VCaP (cell line): ENCODE measurements around the gene TFCP2L1.
A peak's percentile ranks its signal among the peaks of the same experiment; 100 is the strongest.

Experiments
- H3K27ac ChIP-seq: fragments of 450-650 bp; 2 replicates; pipeline ENCODE4 v1.5.1; 2017
- TF ChIP-seq, protein P1 (sequence below): fragments of 450-650 bp; conservative IDR thresholded peaks from 2 replicates; pipeline ENCODE4 v1.5.1; 2017; ENCODE audit warnings: mild to moderate bottlenecking, moderate library complexity

Gene TFCP2L1

DNA sequence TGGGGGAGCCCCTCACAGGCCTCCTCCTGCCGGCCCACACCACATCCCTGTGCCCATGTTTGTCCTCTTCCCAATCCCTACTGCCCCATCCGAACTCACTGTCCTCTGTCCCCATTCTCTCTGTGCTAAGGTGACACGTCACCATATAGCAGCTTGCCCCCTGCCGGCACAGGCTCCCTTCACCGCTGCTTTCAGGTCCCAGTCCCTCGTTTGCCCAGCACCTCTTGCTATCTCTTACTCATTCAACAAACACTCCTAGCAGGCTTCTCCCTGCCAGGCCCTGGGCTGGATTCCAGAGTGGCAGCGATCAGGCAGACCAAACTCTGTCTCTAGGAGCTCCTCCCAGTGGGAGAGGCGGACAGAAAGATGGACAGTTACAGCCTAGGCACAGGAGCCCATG, 74.3 kb downstream of the TFCP2L1 start:
- peak overlapping the region; percentile 74 for H3K27ac ChIP-seq
- TF ChIP-seq, protein P1, sequence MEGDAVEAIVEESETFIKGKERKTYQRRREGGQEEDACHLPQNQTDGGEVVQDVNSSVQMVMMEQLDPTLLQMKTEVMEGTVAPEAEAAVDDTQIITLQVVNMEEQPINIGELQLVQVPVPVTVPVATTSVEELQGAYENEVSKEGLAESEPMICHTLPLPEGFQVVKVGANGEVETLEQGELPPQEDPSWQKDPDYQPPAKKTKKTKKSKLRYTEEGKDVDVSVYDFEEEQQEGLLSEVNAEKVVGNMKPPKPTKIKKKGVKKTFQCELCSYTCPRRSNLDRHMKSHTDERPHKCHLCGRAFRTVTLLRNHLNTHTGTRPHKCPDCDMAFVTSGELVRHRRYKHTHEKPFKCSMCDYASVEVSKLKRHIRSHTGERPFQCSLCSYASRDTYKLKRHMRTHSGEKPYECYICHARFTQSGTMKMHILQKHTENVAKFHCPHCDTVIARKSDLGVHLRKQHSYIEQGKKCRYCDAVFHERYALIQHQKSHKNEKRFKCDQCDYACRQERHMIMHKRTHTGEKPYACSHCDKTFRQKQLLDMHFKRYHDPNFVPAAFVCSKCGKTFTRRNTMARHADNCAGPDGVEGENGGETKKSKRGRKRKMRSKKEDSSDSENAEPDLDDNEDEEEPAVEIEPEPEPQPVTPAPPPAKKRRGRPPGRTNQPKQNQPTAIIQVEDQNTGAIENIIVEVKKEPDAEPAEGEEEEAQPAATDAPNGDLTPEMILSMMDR = no peak

DNA sequence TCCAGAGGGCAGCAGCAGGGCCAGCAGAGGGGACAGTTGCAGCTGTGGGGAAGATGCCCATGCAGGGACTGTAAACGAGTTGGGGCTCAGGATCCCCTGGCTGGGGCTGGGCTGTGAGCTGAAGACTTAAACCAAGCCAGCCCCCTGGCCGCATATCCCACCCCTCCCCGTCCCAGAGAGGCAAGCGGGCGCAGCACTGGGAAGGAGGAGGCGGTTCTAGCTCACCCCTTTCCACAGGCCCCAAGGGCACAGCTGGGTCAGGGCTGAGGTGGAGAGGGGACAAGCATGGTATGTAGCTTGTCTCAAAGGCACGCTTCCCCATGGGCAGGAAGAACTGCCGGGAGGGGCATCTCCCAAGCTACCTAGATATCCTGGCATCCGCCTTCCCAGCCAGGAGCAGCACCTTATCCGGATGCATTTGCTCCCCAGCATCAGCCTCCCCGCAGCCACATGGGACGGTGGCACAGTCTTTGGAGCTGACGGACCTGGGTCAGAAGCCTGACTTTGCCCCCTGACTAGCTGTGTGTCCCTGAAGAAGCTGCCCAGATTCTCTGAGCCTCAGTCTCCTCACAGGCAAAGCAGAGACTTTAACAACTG, 75.9 kb downstream of the TFCP2L1 start:
- no peak overlapping the region for H3K27ac ChIP-seq
- TF ChIP-seq, protein P1 = no peak

DNA sequence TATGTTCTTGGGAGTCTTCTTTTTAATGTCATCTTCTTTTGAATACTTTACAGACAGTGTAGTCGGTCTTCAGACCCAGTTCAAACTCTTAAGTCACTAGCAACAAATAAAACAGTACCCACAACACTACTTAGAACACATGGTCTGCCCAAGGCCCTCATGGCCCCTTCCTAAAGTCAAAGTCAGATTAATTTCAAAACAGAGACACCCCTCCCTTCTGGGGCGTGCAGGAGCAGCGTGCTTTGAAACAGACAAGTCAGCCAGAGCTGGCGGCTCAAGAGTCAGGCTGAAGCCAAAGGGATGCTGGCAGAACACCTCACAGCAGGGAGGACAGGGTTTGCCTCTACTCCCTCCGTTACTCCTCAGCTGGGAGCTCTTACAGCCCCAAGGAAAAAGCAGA, 77.5 kb downstream of the TFCP2L1 start:
- no peak overlapping the region for H3K27ac ChIP-seq
- TF ChIP-seq, protein P1 = no peak

DNA sequence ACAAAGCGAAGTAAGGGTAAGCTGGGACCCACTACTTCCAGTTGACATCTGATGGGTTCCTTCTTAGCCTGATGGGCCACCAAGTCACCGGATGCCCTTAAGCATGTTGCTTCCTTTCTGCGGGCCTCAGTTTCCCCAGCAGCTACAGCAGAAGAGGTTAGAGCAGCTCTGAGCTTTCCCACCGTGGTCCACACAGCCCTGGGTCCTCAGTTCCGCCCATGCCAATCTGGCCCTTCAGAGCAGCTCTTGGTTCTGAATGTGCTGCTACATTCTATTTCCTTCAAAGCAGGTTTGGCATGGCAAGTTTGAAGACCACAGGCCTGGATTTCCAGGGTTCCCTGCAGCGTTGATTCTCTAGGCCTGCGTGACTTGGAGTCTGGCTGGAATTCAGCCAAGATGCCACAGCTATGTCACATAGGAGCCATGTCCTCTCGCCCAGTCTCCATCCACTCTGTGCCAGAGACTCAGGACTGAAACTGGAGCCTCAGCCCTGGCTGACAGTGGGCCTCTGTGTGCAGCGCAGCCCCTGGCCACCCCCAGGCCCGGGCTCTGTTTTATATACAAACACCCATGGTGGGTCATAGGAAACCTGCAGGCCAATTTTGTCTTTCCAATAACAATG, 79.6 kb downstream of the TFCP2L1 start:
- H3K27ac ChIP-seq = no peak overlapping the region
- TF ChIP-seq, protein P1 = no peak

DNA sequence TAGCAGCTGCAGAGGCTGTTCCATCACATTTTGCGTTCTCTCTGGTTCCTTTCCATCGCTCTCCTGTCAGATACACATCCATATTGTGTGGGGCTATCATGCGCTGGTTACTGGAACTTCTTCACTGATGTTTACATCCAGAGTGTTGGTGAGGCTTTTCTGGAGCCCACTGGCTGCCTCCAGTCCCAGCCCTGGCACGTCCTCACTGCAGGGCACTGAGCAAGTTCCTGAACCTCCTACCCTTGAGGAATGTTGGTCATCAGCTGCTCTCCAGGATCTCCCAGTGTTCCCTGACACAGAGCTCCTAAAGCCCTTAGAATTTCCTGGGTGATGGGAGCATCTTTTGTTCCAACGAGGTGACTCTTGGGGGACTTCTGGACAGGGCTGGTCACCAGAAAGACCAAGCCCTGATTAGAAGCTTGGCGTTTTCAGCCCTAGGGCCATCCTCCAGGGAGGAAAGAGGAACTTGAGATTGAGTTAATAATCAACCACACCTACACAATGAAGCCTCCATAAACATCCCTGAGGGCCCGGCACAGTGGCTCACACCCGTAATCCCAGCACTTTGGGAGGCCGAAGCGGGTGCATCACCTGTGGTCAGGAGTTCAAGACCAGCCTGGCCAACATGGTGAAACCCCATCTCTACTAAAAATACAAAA, 81.3 kb downstream of the TFCP2L1 start:
- TF ChIP-seq, protein P1 = no peak
- H3K27ac ChIP-seq = no peak overlapping the region

DNA sequence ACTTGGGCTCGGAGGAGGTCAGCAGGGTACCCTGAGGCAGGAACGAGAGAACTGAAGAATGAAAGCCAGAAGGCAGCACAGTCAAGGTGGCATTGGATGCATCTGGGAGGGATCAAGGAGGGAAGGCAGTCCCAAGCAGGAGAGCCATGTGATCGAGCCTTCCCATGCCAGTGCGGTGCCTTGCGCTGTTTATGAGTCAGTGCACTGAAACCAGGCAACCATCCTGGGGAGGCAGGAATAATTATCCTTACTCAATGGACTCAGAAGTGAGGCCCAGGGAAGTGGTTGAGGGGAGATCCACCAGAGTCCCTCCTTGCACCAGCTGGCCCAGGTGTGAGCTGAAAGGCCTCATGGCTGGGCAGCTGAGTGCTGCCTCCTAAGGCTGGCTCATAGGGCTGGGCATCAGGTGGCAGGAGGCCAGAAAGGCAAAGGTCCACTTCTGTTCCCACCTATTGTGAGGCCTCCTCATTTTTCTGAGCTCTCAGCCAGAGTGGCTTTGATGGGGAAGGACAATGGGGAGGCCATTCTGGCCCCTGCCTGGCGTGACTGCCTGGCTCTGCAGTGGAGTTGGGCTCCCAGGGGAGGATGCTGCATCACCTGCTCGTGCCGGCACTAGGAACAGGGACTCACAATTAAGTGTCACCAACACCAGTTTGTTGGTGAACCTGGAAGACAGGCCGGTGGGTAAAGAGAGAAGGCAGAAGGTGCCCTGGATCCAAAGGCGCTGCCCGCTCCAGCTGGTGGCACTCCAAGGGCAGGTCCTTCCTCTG, 82.3 kb downstream of the TFCP2L1 start:
- TF ChIP-seq, protein P1 = no peak
- H3K27ac ChIP-seq = no peak overlapping the region

DNA sequence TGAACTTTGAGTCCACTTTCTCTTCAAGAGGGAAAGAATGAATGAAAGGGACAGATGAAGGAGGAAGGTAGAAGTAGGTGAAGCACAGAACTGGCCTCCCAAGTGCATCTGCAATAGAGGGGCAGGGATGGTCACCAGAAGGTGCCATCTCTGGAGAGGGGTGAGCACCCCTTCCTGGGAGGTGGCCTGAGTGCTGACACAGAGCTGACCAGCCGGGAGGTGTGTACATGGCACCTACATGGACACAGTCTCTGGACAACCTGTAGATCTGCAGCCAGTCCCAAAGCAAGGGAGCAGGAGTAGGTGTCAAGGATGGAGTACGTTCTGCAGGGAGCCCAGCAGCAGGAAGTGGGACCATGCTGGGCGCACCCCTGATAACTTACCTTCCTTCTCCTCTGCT, 83.2 kb downstream of the TFCP2L1 start:
- TF ChIP-seq, protein P1 = no peak
- no peak overlapping the region for H3K27ac ChIP-seq
